HEK293 (cell line): ENCODE results near the gene MBP.

Experiments used
- CTCF ChIA-PET: fragments of 350-600 bp; formaldehyde crosslinking; extraction: SDS; loops from one replicate; lab custom pipeline; 2021; ENCODE audit warnings: antibody characterized with exemption; lab: Yijun Ruan, JAX
- POLR2A ChIA-PET: fragments of 300-600 bp; formaldehyde crosslinking; extraction: SDS; loops from one replicate; lab custom pipeline; 2020; ENCODE audit warnings: antibody characterized with exemption, inconsistent platforms; lab: Yijun Ruan, JAX
- H3K27ac ChIP-seq: fragments of 200-500 bp; sonication (Bioruptor generic); 2 replicates; pipeline ENCODE4 v1.5.1; 2014; ENCODE audit warnings: low read depth, low read length, control low read depth, inconsistent platforms; ENCODE audit errors: extremely low read depth
- H3K36me3 ChIP-seq, 2 experiments: fragments of 200-500 bp in 1 of 2; sonication (Bioruptor generic) in 1 of 2; 1 replicate in 1 of 2; 2 replicates in 1 of 2; pipeline ENCODE4 v1.5.1; 2014 to 2017; ENCODE audit warnings: inconsistent platforms in 2 of 2, low read length in 2 of 2; ENCODE audit not compliant: control insufficient read depth in 2 of 2, insufficient read depth in 1 of 2
- H3K4me1 ChIP-seq: fragments of 200-500 bp; sonication (Bioruptor generic); 2 replicates; pipeline ENCODE4 v1.5.1; 2014; ENCODE audit warnings: mild to moderate bottlenecking, low read length, inconsistent platforms; ENCODE audit not compliant: control insufficient read depth, insufficient read depth
- H3K4me3 ChIP-seq: 2 replicates; pipeline ENCODE4 v1.5.1; 2011; ENCODE audit warnings: low read depth, mild to moderate bottlenecking, control low read depth, low read length, moderate library complexity
- H3K9me3 ChIP-seq: fragments of 200-500 bp; sonication (Bioruptor generic); 2 replicates; pipeline ENCODE4 v1.5.1; 2014; ENCODE audit warnings: low read depth, low read length, inconsistent platforms; ENCODE audit not compliant: control insufficient read depth, insufficient read depth
- BCL11B ChIP-seq: fragments of 450-650 bp; formaldehyde crosslinking; IDR thresholded peaks from 2 replicates; pipeline ENCODE4 v1.5.1; 2016; ENCODE audit warnings: low read depth, missing biosample characterization, missing genetic modification characterization
- FEZF1 ChIP-seq: fragments of 450-650 bp; formaldehyde crosslinking; IDR thresholded peaks from 2 replicates; pipeline ENCODE4 v1.5.1; 2016; ENCODE audit warnings: missing biosample characterization, missing genetic modification characterization
- PRDM1 ChIP-seq: fragments of 450-650 bp; formaldehyde crosslinking; IDR thresholded peaks from 2 replicates; pipeline ENCODE4; 2016; ENCODE audit warnings: missing biosample characterization, missing genetic modification characterization
- PRDM2 ChIP-seq: fragments of 450-650 bp; formaldehyde crosslinking; IDR thresholded peaks from 2 replicates; pipeline ENCODE4 v1.5.1; 2016; ENCODE audit warnings: missing biosample characterization, missing genetic modification characterization, borderline replicate concordance
- RBAK ChIP-seq: fragments of 450-650 bp; formaldehyde crosslinking; IDR thresholded peaks from 2 replicates; pipeline ENCODE4 v1.5.1; 2016; ENCODE audit warnings: missing biosample characterization, missing genetic modification characterization
- SCRT2 ChIP-seq: fragments of 450-650 bp; formaldehyde crosslinking; IDR thresholded peaks from 2 replicates; pipeline ENCODE4 v1.5.1; 2016; ENCODE audit warnings: missing biosample characterization, missing genetic modification characterization
- SP2 ChIP-seq: fragments of 450-650 bp; formaldehyde crosslinking; IDR thresholded peaks from 2 replicates; pipeline ENCODE4 v1.5.1; 2016; ENCODE audit warnings: missing biosample characterization, missing genetic modification characterization
- ZBTB17 ChIP-seq: fragments of 450-650 bp; formaldehyde crosslinking; IDR thresholded peaks from 2 replicates; pipeline ENCODE4 v1.5.1; 2016; ENCODE audit warnings: missing biosample characterization, missing genetic modification characterization
- ZBTB48 ChIP-seq: fragments of 450-650 bp; formaldehyde crosslinking; IDR thresholded peaks from 2 replicates; pipeline ENCODE4 v1.5.1; 2016; ENCODE audit warnings: missing biosample characterization, missing genetic modification characterization
- ZNF19 ChIP-seq: fragments of 450-650 bp; formaldehyde crosslinking; IDR thresholded peaks from 2 replicates; pipeline ENCODE4; 2016; ENCODE audit warnings: missing biosample characterization, missing genetic modification characterization, low read depth
- ZNF514 ChIP-seq: fragments of 450-650 bp; formaldehyde crosslinking; IDR thresholded peaks from 2 replicates; pipeline ENCODE4 v1.5.1; 2016; ENCODE audit warnings: missing biosample characterization, missing genetic modification characterization
- ZNF623 ChIP-seq: fragments of 450-650 bp; formaldehyde crosslinking; IDR thresholded peaks from 2 replicates; pipeline ENCODE4 v1.5.1; 2016; ENCODE audit warnings: missing biosample characterization, missing genetic modification characterization
- TF ChIP-seq, protein P1 (sequence below): fragments of 450-650 bp; formaldehyde crosslinking; IDR thresholded peaks from 2 replicates; pipeline ENCODE4 v1.5.1; 2017; ENCODE audit warnings: missing biosample characterization, mild to moderate bottlenecking, missing genetic modification characterization, moderate library complexity

MBP gene

GRCh38 chr18:77015169-77015568, 117.4 kb downstream of the MBP start:
- peaks cover 4 to 7% of the 10 kb centered on the region in 2 experiments; a peak in 2 of 3 replicates for H3K36me3 ChIP-seq
- H3K4me3 ChIP-seq: no peak overlapping the region
- no peaks in the 10 kb centered on the region for H3K9me3 ChIP-seq
- POLR2A ChIA-PET: no interaction called here
- H3K4me1 ChIP-seq: no peaks in the 10 kb centered on the region
- no peak overlapping the region for H3K27ac ChIP-seq
- CTCF ChIA-PET: interaction anchor here (0.7 to 2.1 kb wide), 5 partner anchors 8 to 213 kb away, joined by 3 to 10 read pairs (median 3); no protein-coding TSS in a partner anchor
- no peak for TF ChIP-seq ZNF514 (tag by site-specific recombination)

DNA sequence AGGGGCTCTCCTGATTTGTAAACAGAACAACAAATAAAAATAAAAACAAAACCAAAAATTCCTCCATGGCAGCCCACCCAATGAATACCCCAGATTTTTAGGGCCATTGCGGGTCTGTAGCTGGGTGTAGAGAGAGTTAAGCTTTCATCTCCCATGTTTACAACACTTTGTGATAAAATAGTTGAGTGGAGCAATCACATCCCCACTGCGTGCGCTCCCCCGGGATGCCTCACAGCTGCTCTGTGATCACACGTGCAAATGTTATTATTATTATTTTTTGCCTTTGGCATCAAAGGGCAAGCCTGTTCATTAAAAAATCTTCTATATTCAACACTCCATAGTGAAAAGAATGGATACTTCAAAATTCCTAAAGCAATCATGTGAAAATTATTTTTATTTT, 118.0 kb downstream of the MBP start:
- Histone ChIP-seq H3K9me3 (no peaks in the 10 kb centered on the region), H3K4me1 (no peaks in the 10 kb centered on the region), H3K4me3 (no peak overlapping the region), H3K27ac (no peak overlapping the region), H3K36me3 (peaks cover 4 to 7% of the 10 kb centered on the region in 2 experiments; a peak in 2 of 3 replicates)
- ChIA-PET CTCF (interaction anchor here (0.7 to 1.4 kb wide), 2 partner anchors 40 to 197 kb away, joined by 3 read pairs; no protein-coding TSS in a partner anchor), POLR2A (interaction anchor here (0.5 kb wide), 1 partner anchor 206 kb away, joined by 4 read pairs; no protein-coding TSS in a partner anchor)
- TF ChIP-seq BCL11B (tag by site-specific recombination) (no peak), PRDM2 (tag by site-specific recombination) (no peak), FEZF1 (tag by site-specific recombination) (no peak), RBAK (tag by site-specific recombination) (no peak), SP2 (tag by site-specific recombination) (no peak), SCRT2 (tag by site-specific recombination) (no peak)

DNA sequence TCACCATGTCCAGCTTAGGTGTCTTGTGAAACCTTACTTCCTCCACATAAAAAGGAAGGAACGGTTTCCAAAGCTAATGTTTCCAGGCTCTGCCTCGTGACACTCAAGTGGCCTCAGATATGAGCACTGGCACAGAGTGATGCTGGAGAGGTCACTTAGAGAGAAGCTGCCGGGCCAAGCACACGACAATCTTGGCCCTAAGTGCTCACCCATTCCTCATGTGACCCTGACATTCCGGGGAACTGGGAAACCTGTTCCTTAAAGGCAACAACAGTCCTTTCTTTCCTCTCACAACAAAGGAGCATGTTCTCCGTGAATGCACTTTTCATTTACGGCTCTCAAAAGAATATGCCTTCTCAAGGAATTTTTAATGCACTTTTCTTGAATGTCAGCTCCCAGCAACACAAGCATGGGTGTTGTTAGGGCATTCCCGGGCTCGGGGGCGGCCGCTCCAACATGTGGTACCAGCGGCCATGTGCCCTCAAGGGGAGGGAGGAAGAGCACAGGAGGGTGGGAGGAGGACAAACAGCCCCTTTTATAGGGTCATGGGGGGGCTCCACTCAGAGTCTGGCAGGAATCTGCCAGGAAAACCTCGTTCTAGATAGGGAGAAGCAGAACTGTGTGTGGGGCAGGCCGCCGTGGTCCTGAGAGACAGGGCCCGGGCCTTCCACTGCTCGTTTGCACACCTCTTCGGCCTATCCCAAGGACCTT, 118.6 kb downstream of the MBP start:
- no peak overlapping the region for H3K27ac ChIP-seq
- H3K36me3 ChIP-seq: peaks cover 4 to 7% of the 10 kb centered on the region in 2 experiments; a peak in 2 of 3 replicates
- no peaks in the 10 kb centered on the region for H3K9me3 ChIP-seq
- no peaks in the 10 kb centered on the region for H3K4me1 ChIP-seq
- TF ChIP-seq, protein P1, sequence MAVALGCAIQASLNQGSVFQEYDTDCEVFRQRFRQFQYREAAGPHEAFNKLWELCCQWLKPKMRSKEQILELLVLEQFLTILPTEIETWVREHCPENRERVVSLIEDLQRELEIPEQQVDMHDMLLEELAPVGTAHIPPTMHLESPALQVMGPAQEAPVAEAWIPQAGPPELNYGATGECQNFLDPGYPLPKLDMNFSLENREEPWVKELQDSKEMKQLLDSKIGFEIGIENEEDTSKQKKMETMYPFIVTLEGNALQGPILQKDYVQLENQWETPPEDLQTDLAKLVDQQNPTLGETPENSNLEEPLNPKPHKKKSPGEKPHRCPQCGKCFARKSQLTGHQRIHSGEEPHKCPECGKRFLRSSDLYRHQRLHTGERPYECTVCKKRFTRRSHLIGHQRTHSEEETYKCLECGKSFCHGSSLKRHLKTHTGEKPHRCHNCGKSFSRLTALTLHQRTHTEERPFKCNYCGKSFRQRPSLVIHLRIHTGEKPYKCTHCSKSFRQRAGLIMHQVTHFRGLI (tag by site-specific recombination): no peak
- TF ChIP-seq PRDM1 (tag by site-specific recombination): no peak
- no peak for TF ChIP-seq ZNF623
- TF ChIP-seq ZBTB17 (tag by site-specific recombination): no peak
- no peak for TF ChIP-seq ZNF19 (tag by site-specific recombination)
- no peak for TF ChIP-seq ZBTB48 (tag by site-specific recombination)
- TF ChIP-seq, all 188 proteins: peak for 0
- CTCF ChIA-PET: interaction anchor here (0.7 to 4.5 kb wide), 4 partner anchors 10 to 696 kb away, joined by 3 to 40 read pairs (median 3); no protein-coding TSS in a partner anchor
- H3K4me3 ChIP-seq: no peak overlapping the region
- POLR2A ChIA-PET: no interaction called here
